NCI-H524 treated with DMSO at 0.1 percent for 48 hours (cell line): ENCODE data around the gene LAMA2.

ENCODE experiments used
- DNase-seq: peaks from one replicate; lab custom pipeline; 2025; lab: John Stamatoyannopoulos, UW

Gene LAMA2

GRCh38 chr6:129309154-129309553 lies 426.2 kb downstream of the LAMA2 start:
- DNase-seq: no peak

DNA sequence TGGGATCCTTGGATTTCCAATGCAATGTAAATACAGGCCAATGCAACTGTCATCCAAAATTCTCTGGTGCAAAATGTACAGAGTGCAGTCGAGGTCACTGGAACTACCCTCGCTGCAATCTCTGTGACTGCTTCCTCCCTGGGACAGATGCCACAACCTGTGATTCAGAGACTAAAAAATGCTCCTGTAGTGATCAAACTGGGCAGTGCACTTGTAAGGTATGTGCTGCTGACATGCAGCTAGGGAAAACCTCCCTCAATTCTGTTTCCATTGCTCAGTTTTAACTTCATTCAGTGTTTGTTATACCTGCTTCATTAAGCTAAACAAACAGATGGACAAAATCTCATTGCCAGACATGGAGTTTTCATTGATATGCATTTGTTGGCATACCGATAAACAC lies 429.9 kb downstream of the LAMA2 start:
- DNase-seq: no peak

DNA sequence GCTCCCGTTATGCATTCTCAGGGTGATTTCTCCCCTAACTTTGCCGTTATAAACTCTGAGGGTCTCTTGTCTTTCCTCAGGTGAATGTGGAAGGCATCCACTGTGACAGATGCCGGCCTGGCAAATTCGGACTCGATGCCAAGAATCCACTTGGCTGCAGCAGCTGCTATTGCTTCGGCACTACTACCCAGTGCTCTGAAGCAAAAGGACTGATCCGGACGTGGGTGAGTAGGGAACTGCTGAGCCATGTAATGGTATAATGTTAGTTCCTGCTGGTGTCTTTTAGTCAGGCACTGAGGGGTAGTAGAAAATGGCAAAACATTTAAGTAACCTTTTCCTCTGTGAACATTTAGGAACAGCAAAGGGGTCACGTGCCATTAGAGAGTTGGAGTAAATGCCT lies 431.6 kb downstream of the LAMA2 start:
- DNase-seq: no peak

GRCh38 chr6:129317931-129318820 lies 435.2 kb downstream of the LAMA2 start:
- DNase-seq: no peak

GRCh38 chr6:129320892-129321291 lies 438.0 kb downstream of the LAMA2 start:
- DNase-seq: no peak

- DNase-seq: no peak
Observed at GRCh38 chr6:129321303-129321702, 438.4 kb downstream of the LAMA2 start.

GRCh38 chr6:129324345-129324744 lies 441.4 kb downstream of the LAMA2 start:
- no peak for DNase-seq

- DNase-seq: peak; percentile 25
Observed at GRCh38 chr6:129329678-129330077, 446.7 kb downstream of the LAMA2 start.

GRCh38 chr6:129331450-129332138 lies 448.7 kb downstream of the LAMA2 start:
- no peak for DNase-seq

DNA sequence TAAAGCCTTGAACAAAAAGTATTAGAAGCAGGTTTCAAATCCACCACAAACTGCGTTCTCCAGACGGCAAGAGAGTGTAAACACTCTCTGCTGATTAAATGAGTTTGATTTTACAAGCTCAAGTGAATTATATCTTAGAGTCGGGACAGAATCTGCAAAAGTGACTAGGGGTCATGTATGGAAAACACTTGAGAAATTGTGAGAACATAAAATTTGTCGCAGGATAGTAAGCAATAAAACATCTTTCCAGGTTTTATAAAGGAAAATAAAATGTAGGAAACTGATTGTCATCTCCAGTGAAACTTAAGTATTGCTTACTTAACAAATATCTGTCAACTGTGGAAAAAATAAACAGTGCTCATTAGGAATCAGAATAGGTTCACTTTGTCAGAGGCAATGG lies 452.9 kb downstream of the LAMA2 start:
- DNase-seq: no peak

DNA sequence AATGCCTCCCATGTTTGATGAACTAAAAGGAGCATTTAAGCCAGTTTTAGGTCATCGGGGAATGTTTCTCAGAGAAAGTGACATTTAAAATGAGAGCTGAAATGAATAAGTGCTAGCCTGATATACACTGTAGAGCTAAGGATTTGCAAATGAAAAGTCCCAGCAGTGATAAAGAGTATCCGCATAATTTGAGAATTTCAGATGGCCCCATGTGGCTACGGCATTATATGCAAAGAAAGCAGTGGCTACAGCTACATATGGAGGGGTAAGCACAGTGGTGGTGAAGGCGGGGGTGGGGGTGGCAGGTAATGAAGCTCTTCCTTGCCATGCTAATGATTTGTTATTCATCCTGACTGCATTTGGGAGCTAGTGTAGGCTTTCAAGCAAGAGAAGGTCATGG lies 455.7 kb downstream of the LAMA2 start:
- DNase-seq: no peak

DNA sequence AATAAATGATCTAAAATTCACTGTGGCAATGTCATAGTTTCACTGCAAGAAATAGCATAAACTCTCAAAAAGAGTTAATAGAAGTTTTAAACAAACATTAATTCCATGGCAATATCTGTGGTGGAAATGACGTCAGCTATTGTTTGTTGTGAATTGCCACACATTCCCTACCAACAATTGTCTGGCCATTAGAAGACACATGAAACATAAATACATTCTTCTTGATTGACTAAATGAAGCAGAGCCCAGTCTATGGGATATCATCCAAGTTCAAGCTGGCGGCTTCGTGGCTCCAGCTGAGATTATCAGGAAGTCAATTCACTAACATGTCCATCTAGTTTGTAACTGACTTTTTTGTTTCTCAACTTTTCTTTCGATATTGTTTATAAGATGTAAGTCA lies 458.0 kb downstream of the LAMA2 start:
- no peak for DNase-seq

DNA sequence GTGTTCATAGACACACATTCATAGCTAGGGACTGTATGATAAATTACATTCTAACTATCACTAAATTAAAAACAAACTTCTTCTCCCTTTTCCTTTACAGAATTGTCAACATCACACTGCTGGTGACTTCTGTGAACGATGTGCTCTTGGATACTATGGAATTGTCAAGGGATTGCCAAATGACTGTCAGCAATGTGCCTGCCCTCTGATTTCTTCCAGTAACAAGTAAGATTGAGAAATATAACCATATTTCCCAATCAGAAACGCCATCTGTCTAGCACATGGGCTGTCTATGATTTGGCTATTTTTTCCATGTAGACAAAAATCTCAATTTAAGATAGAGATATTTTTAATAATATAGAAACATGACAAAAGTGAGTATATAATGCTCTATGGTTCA lies 459.3 kb downstream of the LAMA2 start:
- no peak for DNase-seq

GRCh38 chr6:129342796-129343195 lies 459.9 kb downstream of the LAMA2 start:
- DNase-seq: no peak

- no peak for DNase-seq
Observed at GRCh38 chr6:129344379-129344778, 461.4 kb downstream of the LAMA2 start.

- DNase-seq: no peak
Observed at GRCh38 chr6:129345890-129346289, 463.0 kb downstream of the LAMA2 start.

- DNase-seq: no peak
Observed at GRCh38 chr6:129346964-129347363, 464.0 kb downstream of the LAMA2 start.

DNA sequence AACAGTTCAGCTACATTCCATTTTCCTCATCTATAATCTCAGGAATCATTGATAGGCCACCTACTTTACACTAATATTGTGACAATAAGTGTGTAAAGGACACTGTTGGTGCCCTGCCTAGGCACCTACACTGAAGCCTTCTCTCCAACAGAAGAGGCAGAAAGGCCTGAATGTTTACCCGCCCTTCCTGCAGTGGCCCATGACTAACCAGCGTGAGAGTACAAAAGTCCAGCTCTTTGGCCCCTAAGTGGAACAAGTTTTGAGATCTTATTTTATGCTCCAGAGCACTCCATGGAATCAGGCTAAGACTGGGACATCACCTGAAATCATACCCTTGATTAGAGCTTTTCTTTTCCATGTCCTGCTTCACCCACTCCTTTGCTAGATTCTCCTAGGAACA lies 467.3 kb downstream of the LAMA2 start:
- DNase-seq: no peak

- DNase-seq: no peak
Observed at GRCh38 chr6:129351807-129352206, 468.9 kb downstream of the LAMA2 start.

GRCh38 chr6:129353067-129353466 lies 470.1 kb downstream of the LAMA2 start:
- no peak for DNase-seq

- DNase-seq: no peak
Observed at GRCh38 chr6:129356129-129356528, 473.2 kb downstream of the LAMA2 start.

GRCh38 chr6:129359811-129360681 lies 477.1 kb downstream of the LAMA2 start:
- DNase-seq: no peak

DNA sequence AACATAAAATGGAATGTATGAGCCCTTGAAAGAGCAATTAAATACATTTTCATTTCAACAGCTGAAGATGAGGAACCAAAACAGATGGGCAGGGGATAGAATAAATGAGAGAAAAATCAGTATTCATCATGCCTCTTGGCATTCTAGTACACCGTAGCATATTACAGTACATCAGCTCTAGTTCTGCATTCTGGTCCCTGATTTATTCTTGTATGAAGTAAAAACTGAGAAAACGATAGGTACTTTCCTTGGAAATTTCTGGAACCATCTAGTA lies 477.7 kb downstream of the LAMA2 start:
- no peak for DNase-seq
